Lung (tissue), 12 donors: ENCODE measurements around the gene FHL3. TPM values are rescaled to one million over a fixed set of nuclear protein-coding genes. Genes with fewer than 3 reads are reported as not detected.

ENCODE experiments used
- ATAC-seq: fragments of 200-7000 bp; cut with Tn5 transposase; one replicate; pipeline ENCODE4 v1.9.1; 2020; ENCODE audit warnings: moderate number of reproducible peaks; ENCODE audit not compliant: insufficient read depth, low FRiP score
- DNase-seq, 3 donors: peaks; one replicate each; pipeline ENCODE4 v3.0.0-alpha.2; 2013 to 2017
- H3K27ac ChIP-seq, 2 donors: one replicate each; pipeline ENCODE4 v1.5.1; 2013; ENCODE audit warnings: mild to moderate bottlenecking in 2 of 2, moderate library complexity in 2 of 2, control low read depth in 1 of 2, inconsistent platforms in 1 of 2, low read depth in 1 of 2, low read length in 1 of 2
- H3K27me3 ChIP-seq, 3 donors: one replicate each; pipeline ENCODE4 v1.5.1; 2013; ENCODE audit warnings: low read length in 2 of 3; ENCODE audit not compliant: control insufficient read depth in 3 of 3, insufficient read depth in 3 of 3
- H3K36me3 ChIP-seq, 4 donors: one replicate each; pipeline ENCODE4 v1.5.1; 2013; ENCODE audit warnings: low read length in 4 of 4, mild to moderate bottlenecking in 1 of 4, moderate library complexity in 1 of 4; ENCODE audit not compliant: control insufficient read depth in 4 of 4, insufficient read depth in 4 of 4
- H3K4me1 ChIP-seq, 5 donors: one replicate each; pipeline ENCODE4 v1.5.1; 2013; ENCODE audit warnings: low read length in 5 of 5, mild to moderate bottlenecking in 2 of 5, moderate library complexity in 1 of 5; ENCODE audit not compliant: control insufficient read depth in 5 of 5, insufficient read depth in 5 of 5
- H3K4me3 ChIP-seq: one replicate; pipeline ENCODE4 v1.5.1; 2013; ENCODE audit warnings: mild to moderate bottlenecking, control low read depth, moderate library complexity
- H3K9ac ChIP-seq, 2 donors: one replicate each; pipeline ENCODE4 v1.5.1; 2013; ENCODE audit warnings: low read length in 2 of 2, control low read depth in 1 of 2; ENCODE audit not compliant: insufficient read depth in 1 of 2
- H3K9me3 ChIP-seq, 4 donors: one replicate each; pipeline ENCODE4 v1.5.1; 2013; ENCODE audit warnings: low read length in 3 of 4, mild to moderate bottlenecking in 1 of 4, moderate library complexity in 1 of 4; ENCODE audit not compliant: control insufficient read depth in 4 of 4, insufficient read depth in 3 of 4
- WGBS, 2 donors: extraction: QIAGEN DNeasy Blood & Tissue Kit; methylation state at CpG; one replicate each; pipeline ENCODE4 v1.1.7; 2013; 5-methylcytosine and 5-hydroxymethylcytosine counted together
- polyA plus RNA-seq, 2 donors: library from polyadenylated mRNA; stranded (reverse); fragments of 200-250 nt; gene quantifications; one replicate each; pipeline ENCODE4 v1.2.1, GENCODE V29; 2013
- total RNA-seq, 2 donors: library from RNA; depleted of rRNA in 1 of 2; stranded (reverse); fragments of >200 nt in 1 of 2; gene quantifications; one replicate each; pipeline ENCODE4 v1.2.1, GENCODE V29; 2014 to 2021
- TF ChIP-seq, protein P1 (sequence below): IDR thresholded peaks from 2 replicates; pipeline ENCODE4 v1.5.1; 2012; ENCODE audit warnings: mild to moderate bottlenecking; ENCODE audit errors: control extremely low read depth, extremely low read depth
- donor health status: control.
- donor health status: control.
- donor health status: Bipolar disorder and iron deficiency.
- donor health status: healthy.
- donor health status: DM: yes; HTN: yes; CAD: no.

FHL3 gene
- total and polyA plus RNA-seq, 4 donors, result 10.0 to 33.1 (median 23.9) TPM

- H3K27ac ChIP-seq, result no peak overlapping the region
- H3K4me1 ChIP-seq, result peaks cover 0 to 13% (median 13%) of the 10 kb centered on the region in 5 donors
- no peaks in the 10 kb centered on the region for H3K36me3 ChIP-seq
- TF ChIP-seq, protein P1, sequence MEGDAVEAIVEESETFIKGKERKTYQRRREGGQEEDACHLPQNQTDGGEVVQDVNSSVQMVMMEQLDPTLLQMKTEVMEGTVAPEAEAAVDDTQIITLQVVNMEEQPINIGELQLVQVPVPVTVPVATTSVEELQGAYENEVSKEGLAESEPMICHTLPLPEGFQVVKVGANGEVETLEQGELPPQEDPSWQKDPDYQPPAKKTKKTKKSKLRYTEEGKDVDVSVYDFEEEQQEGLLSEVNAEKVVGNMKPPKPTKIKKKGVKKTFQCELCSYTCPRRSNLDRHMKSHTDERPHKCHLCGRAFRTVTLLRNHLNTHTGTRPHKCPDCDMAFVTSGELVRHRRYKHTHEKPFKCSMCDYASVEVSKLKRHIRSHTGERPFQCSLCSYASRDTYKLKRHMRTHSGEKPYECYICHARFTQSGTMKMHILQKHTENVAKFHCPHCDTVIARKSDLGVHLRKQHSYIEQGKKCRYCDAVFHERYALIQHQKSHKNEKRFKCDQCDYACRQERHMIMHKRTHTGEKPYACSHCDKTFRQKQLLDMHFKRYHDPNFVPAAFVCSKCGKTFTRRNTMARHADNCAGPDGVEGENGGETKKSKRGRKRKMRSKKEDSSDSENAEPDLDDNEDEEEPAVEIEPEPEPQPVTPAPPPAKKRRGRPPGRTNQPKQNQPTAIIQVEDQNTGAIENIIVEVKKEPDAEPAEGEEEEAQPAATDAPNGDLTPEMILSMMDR, result no peak
- WGBS, 2 donors, result 82 to 88% methylated on average over 21 of the region's 21 CpGs
- no peaks in the 10 kb centered on the region for H3K9me3 ChIP-seq
- no peak for DNase-seq
- peaks cover 3 to 57% (median 43%) of the 10 kb centered on the region in 3 donors for H3K27me3 ChIP-seq
- no peak overlapping the region for H3K4me3 ChIP-seq
- ATAC-seq, result no peak
- H3K9ac ChIP-seq, result no peak overlapping the region
Observed at GRCh38 chr1:38041936-38042834, 36.9 kb upstream of the FHL3 start.

DNA sequence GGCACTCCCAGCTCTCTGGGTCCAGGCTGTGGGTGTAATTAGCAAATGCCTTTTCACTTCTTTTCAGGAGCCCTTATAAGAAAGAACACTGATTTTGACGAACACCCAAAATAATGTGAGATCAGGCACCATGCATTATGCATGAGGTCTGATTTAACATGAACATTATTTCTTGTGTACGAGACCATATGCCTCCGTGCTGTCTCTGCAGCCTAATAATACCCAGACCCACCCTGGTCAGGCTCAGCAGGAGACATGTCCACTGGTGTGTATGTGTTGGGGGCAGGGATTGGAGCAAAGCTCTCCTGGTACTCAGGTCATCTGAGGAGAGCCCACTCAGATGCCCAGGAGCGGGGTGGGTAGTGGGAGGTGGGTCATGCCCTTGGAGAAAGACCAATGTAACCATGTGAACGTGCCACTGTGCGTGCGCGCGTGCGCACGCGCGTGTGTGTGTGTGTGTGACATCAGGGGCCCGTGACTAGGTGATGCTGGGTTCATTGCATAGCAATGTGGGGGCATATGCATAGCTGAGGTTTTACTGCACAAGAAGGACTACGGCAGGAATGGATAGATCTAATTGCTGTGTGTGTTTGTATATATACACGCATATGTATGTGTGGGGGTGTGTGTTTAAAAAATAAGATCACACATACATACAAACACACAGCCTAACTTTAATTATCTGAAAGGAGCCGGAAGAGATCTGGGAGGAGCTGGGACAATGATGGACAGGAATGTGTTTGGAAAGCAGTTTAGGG lies 34.2 kb upstream of the FHL3 start:
- H3K27ac ChIP-seq, result no peak overlapping the region
- TF ChIP-seq, protein P1, result no peak
- H3K9ac ChIP-seq, result no peak overlapping the region
- H3K4me1 ChIP-seq, result peaks cover 0 to 13% (median 2%) of the 10 kb centered on the region in 5 donors
- WGBS, 2 donors, result 84 to 89% methylated on average over 17 of the region's 17 CpGs
- H3K9me3 ChIP-seq, result no peaks in the 10 kb centered on the region
- H3K27me3 ChIP-seq, result peaks cover 3 to 47% (median 36%) of the 10 kb centered on the region in 3 donors
- ATAC-seq, result no peak
- DNase-seq, result no peak
- H3K4me3 ChIP-seq, result no peak overlapping the region
- no peaks in the 10 kb centered on the region for H3K36me3 ChIP-seq

DNA sequence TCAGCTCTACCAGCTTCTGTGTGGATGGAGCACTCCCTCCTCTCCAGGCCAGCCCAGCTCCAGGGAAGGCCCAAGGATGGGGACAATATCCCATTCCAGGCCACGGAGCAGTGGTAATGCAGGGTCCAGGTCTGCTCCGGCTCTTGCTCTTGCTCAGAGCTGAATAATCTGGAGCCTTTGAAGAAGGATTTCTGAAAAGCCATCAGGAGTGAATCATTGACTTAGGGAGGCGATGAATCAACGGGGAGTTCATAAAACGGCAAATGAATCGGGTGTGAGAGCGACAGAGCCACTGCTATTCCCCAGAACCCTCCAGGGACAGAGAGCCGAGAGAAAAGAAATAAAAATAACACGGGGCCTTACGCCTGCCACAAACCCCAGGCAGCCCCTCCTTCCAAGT lies 33.5 kb upstream of the FHL3 start:
- no peaks in the 10 kb centered on the region for H3K9me3 ChIP-seq
- no peak for ATAC-seq
- no peak overlapping the region for H3K27ac ChIP-seq
- H3K27me3 ChIP-seq, result peaks cover 3 to 41% (median 29%) of the 10 kb centered on the region in 3 donors
- no peaks in the 10 kb centered on the region for H3K36me3 ChIP-seq
- TF ChIP-seq, protein P1, result no peak
- H3K4me1 ChIP-seq, result peaks cover 0 to 13% (median 0%) of the 10 kb centered on the region in 5 donors
- peak in 1 of 3 donors; percentile 49 for DNase-seq
- no peak overlapping the region for H3K9ac ChIP-seq
- WGBS, 2 donors, result 84 to 92% methylated on average over 10 of the region's 10 CpGs
- H3K4me3 ChIP-seq, result no peak overlapping the region
